CD4-positive, alpha-beta T cell treated with Interleukin-2 at 100 ng/mL for 4 hours (primary cell): ENCODE measurements around the gene DTNBP1.

ENCODE experiments used
- DNase-seq: peaks from one replicate; pipeline ENCODE4 v3.0.0-alpha.2; 2020; ENCODE audit warnings: low spot score

The DTNBP1 gene

GRCh38 chr6:15479761-15480160 is 183.1 kb downstream of the DTNBP1 start:
- DNase-seq: no peak

- no peak for DNase-seq
Observed at GRCh38 chr6:15477746-15478145, 185.1 kb downstream of the DTNBP1 start.

GRCh38 chr6:15476631-15477380 is 186.0 kb downstream of the DTNBP1 start:
- no peak for DNase-seq

GRCh38 chr6:15475872-15476271 is 187.0 kb downstream of the DTNBP1 start:
- no peak for DNase-seq

GRCh38 chr6:15475261-15475660 is 187.6 kb downstream of the DTNBP1 start:
- no peak for DNase-seq

- DNase-seq: no peak
Observed at GRCh38 chr6:15474196-15474595, 188.6 kb downstream of the DTNBP1 start.

- DNase-seq: no peak
Observed at GRCh38 chr6:15473741-15474161, 189.1 kb downstream of the DTNBP1 start.

- no peak for DNase-seq
Observed at GRCh38 chr6:15473174-15473573, 189.7 kb downstream of the DTNBP1 start.
